Ishikawa (cell line): ENCODE data around the gene PHACTR4.

Source experiments
- CEBPB ChIP-seq: IDR thresholded peaks from 2 replicates; pipeline ENCODE4 v1.6.1; 2012
- CREB1 ChIP-seq: IDR thresholded peaks from 2 replicates; pipeline ENCODE4 v1.6.1; 2012; ENCODE audit warnings: low read depth
- EGR1 ChIP-seq: IDR thresholded peaks from 2 replicates; pipeline ENCODE4 v1.6.1; 2012
- EP300 ChIP-seq: IDR thresholded peaks from 2 replicates; pipeline ENCODE4 v1.6.1; 2012; ENCODE audit warnings: borderline replicate concordance
- FOXM1 ChIP-seq: IDR thresholded peaks from 2 replicates; pipeline ENCODE4 v1.6.1; 2012; ENCODE audit warnings: low read depth, borderline replicate concordance
- NFIC ChIP-seq: IDR thresholded peaks from 2 replicates; pipeline ENCODE4 v1.6.1; 2012
- RAD21 ChIP-seq: IDR thresholded peaks from 2 replicates; pipeline ENCODE4 v1.6.1; 2012; ENCODE audit warnings: low read depth
- TAF1 ChIP-seq: IDR thresholded peaks from 2 replicates; pipeline ENCODE4 v1.6.1; 2012; ENCODE audit warnings: low read depth, mild to moderate bottlenecking
- TCF12 ChIP-seq: IDR thresholded peaks from 2 replicates; pipeline ENCODE4 v1.6.1; 2012; ENCODE audit warnings: low read depth
- TEAD4 ChIP-seq: IDR thresholded peaks from 2 replicates; pipeline ENCODE4 v1.6.1; 2012
- YY1 ChIP-seq: IDR thresholded peaks from 2 replicates; pipeline ENCODE4 v1.6.1; 2012; ENCODE audit warnings: low read depth
- ZBTB7A ChIP-seq: IDR thresholded peaks from 2 replicates; pipeline ENCODE4 v1.6.1; 2012; ENCODE audit warnings: low read depth
- TF ChIP-seq, protein P1 (sequence below): IDR thresholded peaks from 2 replicates; pipeline ENCODE4 v1.6.1; 2012
- TF ChIP-seq, protein P2 (sequence below): IDR thresholded peaks from 2 replicates; pipeline ENCODE4 v1.6.1; 2012
- TF ChIP-seq, protein P3 (sequence below): IDR thresholded peaks from 2 replicates; pipeline ENCODE4 v1.6.1; 2012; ENCODE audit warnings: low read depth, mild to moderate bottlenecking

The PHACTR4 gene

DNA sequence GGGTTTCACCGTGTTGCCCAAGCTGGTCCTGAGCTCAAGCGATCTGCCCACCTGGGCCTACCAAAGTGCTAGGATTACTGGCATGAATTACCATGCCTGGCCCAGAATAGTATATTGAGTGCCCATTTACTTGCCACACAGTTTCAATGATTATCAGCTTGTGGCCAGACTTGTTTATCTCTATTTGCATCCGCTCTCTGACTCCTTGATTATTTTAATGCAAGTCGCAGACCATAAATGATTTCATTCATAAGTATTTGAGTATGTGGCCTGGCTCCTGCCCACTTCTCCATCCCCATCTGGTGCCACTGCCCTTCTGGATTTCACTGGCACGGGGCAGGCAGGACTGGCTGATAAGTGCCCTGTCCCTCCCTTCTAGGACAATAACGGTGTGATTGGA, 165.1 kb downstream of the PHACTR4 start:
- TF ChIP-seq, protein P1, sequence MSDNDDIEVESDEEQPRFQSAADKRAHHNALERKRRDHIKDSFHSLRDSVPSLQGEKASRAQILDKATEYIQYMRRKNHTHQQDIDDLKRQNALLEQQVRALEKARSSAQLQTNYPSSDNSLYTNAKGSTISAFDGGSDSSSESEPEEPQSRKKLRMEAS, result no peak
- TF ChIP-seq EGR1, result no peak
- TF ChIP-seq EP300, result no peak
- TF ChIP-seq ZBTB7A, result no peak

DNA sequence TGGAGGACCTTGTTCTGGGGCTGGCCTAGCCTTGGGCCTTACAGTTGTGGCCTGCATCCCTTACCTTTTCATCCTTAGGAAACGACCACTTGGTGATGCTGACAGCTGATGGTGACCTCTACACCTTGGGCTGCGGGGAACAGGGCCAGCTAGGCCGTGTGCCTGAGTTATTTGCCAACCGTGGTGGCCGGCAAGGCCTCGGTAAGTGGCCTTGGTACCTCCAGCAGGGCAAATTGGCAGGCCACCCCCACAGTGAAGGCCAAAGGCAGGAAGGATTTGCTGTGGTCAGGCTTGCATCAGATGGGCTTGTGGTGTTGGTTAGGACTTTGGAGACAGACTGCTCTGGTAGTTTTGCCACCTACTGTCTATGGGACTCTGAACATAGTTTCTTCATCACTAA, 165.6 kb downstream of the PHACTR4 start:
- TF ChIP-seq TEAD4 (no peak), EGR1 (no peak), YY1 (no peak), FOXM1 (no peak), TCF12 (no peak), RAD21 (no peak), EP300 (no peak), ZBTB7A (no peak), CEBPB (no peak), TAF1 (no peak)
- TF ChIP-seq, protein P2, sequence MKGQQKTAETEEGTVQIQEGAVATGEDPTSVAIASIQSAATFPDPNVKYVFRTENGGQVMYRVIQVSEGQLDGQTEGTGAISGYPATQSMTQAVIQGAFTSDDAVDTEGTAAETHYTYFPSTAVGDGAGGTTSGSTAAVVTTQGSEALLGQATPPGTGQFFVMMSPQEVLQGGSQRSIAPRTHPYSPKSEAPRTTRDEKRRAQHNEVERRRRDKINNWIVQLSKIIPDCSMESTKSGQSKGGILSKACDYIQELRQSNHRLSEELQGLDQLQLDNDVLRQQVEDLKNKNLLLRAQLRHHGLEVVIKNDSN, result no peak
- TF ChIP-seq, protein P3, sequence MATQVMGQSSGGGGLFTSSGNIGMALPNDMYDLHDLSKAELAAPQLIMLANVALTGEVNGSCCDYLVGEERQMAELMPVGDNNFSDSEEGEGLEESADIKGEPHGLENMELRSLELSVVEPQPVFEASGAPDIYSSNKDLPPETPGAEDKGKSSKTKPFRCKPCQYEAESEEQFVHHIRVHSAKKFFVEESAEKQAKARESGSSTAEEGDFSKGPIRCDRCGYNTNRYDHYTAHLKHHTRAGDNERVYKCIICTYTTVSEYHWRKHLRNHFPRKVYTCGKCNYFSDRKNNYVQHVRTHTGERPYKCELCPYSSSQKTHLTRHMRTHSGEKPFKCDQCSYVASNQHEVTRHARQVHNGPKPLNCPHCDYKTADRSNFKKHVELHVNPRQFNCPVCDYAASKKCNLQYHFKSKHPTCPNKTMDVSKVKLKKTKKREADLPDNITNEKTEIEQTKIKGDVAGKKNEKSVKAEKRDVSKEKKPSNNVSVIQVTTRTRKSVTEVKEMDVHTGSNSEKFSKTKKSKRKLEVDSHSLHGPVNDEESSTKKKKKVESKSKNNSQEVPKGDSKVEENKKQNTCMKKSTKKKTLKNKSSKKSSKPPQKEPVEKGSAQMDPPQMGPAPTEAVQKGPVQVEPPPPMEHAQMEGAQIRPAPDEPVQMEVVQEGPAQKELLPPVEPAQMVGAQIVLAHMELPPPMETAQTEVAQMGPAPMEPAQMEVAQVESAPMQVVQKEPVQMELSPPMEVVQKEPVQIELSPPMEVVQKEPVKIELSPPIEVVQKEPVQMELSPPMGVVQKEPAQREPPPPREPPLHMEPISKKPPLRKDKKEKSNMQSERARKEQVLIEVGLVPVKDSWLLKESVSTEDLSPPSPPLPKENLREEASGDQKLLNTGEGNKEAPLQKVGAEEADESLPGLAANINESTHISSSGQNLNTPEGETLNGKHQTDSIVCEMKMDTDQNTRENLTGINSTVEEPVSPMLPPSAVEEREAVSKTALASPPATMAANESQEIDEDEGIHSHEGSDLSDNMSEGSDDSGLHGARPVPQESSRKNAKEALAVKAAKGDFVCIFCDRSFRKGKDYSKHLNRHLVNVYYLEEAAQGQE, result no peak
- TF ChIP-seq, protein P1, result no peak

DNA sequence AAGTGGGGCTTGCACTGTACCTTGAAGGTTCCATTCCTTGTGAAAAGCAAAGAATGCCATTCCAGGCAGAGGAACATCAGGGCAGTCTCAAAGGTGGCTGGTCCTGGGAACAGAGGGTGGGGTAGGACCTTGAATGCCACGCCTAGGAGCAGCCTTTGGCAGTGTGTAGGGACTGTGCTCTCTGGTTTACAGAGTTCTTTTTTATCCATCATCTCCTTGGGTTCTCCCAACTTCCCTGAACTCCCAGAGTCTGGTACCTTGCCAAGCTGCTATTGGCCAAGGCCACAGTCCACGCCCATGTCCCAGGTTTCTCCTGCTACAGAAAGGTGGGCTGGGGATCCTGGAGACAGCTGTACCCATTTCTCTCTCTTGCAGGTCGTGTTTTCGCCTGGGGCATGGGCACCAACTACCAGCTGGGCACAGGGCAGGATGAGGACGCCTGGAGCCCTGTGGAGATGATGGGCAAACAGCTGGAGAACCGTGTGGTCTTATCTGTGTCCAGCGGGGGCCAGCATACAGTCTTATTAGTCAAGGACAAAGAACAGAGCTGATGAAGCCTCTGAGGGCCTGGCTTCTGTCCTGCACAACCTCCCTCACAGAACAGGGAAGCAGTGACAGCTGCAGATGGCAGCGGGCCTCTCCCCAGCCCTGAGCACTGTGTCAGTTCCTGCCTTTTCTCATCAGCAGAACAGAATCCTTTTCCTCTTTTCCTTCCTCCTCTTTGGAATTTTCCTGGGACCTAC, 168.1 kb downstream of the PHACTR4 start:
- TF ChIP-seq TEAD4 (no peak), TCF12 (no peak), EGR1 (no peak), EP300 (no peak), YY1 (no peak), CEBPB (no peak), RAD21 (no peak), CREB1 (no peak), TAF1 (no peak), ZBTB7A (no peak), FOXM1 (no peak), NFIC (no peak)
- TF ChIP-seq, protein P2, result no peak
- TF ChIP-seq, protein P3, result no peak
- TF ChIP-seq, protein P1, result no peak

DNA sequence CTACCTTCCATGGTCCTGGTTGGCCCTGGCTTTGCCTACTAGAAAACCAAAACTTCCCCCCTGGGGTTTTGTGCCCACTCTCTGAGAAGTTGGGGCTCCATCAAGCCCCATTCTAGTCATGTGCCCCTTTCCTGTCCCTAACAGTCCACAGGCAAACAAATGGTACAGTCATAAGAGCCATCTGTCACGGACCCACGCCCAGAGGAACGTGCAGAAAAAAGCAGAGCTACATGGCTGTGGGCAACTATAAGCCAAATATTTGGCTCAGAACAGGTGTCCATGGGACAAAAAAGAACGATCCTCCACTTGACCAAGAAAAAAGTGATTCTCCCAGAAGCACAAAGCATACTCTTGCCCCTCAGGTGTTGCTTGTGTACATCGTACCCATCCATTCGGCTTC, 168.7 kb downstream of the PHACTR4 start:
- TF ChIP-seq, protein P2, result no peak
- TF ChIP-seq ZBTB7A (no peak), FOXM1 (no peak), CEBPB (no peak), NFIC (no peak), EP300 (no peak), TAF1 (no peak)
- TF ChIP-seq, protein P1, result no peak
- TF ChIP-seq, protein P3, result no peak
